Neuronal stem cell (in vitro differentiated cells): ENCODE measurements around the gene PATZ1.

Source experiments
- DNase-seq: peaks from one replicate; pipeline ENCODE4 v3.0.0-alpha.2; 2013; ENCODE audit warnings: low spot score
- H2AFZ ChIP-seq: one replicate; pipeline ENCODE4 v1.6.1; 2013; ENCODE audit warnings: mild to moderate bottlenecking, low read length, inconsistent platforms
- H2AK5ac ChIP-seq: 2 replicates; pipeline ENCODE4 v1.6.1; 2013; ENCODE audit warnings: low read depth, mild to moderate bottlenecking, inconsistent platforms, low read length, moderate library complexity, mixed read lengths
- H2BK120ac ChIP-seq: 2 replicates; pipeline ENCODE4 v1.6.1; 2013; ENCODE audit warnings: low read depth, mild to moderate bottlenecking, inconsistent platforms, low read length, moderate library complexity, mixed read lengths
- H2BK12ac ChIP-seq: one replicate; pipeline ENCODE4 v1.6.1; 2013; ENCODE audit warnings: low read length, inconsistent platforms
- H2BK15ac ChIP-seq: 2 replicates; pipeline ENCODE4 v1.6.1; 2013; ENCODE audit warnings: mild to moderate bottlenecking, low read length, inconsistent platforms, mixed read lengths
- H2BK5ac ChIP-seq: one replicate; pipeline ENCODE4 v1.6.1; 2013; ENCODE audit warnings: inconsistent platforms, mild to moderate bottlenecking, low read length, moderate library complexity
- H3K14ac ChIP-seq: one replicate; pipeline ENCODE4 v1.6.1; 2013; ENCODE audit warnings: low read length, inconsistent platforms
- H3K18ac ChIP-seq: 2 replicates; pipeline ENCODE4 v1.6.1; 2013; ENCODE audit warnings: low read length, inconsistent platforms
- H3K23ac ChIP-seq: 2 replicates; pipeline ENCODE4 v1.6.1; 2013; ENCODE audit warnings: low read depth, mild to moderate bottlenecking, mixed read lengths, low read length, inconsistent platforms; ENCODE audit not compliant: poor library complexity
- H3K27ac ChIP-seq: replicated peaks from 3 replicates; pipeline ENCODE4 v1.5.1; 2013; ENCODE audit warnings: low read length, inconsistent platforms
- H3K27me3 ChIP-seq, 3 experiments: 2 replicates each; pipeline ENCODE4 v1.6.1; 2013; ENCODE audit warnings: low read length in 3 of 3, mild to moderate bottlenecking in 2 of 3, inconsistent platforms in 1 of 3, low read depth in 1 of 3, mixed read lengths in 1 of 3, moderate library complexity in 1 of 3; ENCODE audit not compliant: control insufficient read depth in 3 of 3, insufficient read depth in 3 of 3
- H3K36me3 ChIP-seq, 2 donors: replicated peaks in 1 of 2; 2 replicates each; pipeline ENCODE4 v1.6.1; 2013; ENCODE audit warnings: low read length in 2 of 2; ENCODE audit not compliant: control insufficient read depth in 2 of 2, insufficient read depth in 2 of 2
- H3K4ac ChIP-seq: 2 replicates; pipeline ENCODE4 v1.6.1; 2013; ENCODE audit warnings: inconsistent platforms, mild to moderate bottlenecking, low read length, moderate library complexity
- H3K4me1 ChIP-seq, 2 donors: 1 replicate in 1 of 2; 2 replicates in 1 of 2; pipeline ENCODE4 v1.6.1; 2013; ENCODE audit warnings: low read length in 2 of 2, low read depth in 1 of 2; ENCODE audit not compliant: control insufficient read depth in 2 of 2, insufficient read depth in 1 of 2
- H3K4me2 ChIP-seq: one replicate; pipeline ENCODE4 v1.6.1; 2013; ENCODE audit warnings: mild to moderate bottlenecking, low read length, inconsistent platforms; ENCODE audit not compliant: insufficient read depth, poor library complexity, severe bottlenecking
- H3K4me3 ChIP-seq, 2 donors: 2 replicates each; pipeline ENCODE4 v1.5.1; 2013; ENCODE audit warnings: low read length in 2 of 2, mild to moderate bottlenecking in 2 of 2, inconsistent platforms in 1 of 2, moderate library complexity in 1 of 2
- H3K79me1 ChIP-seq: one replicate; pipeline ENCODE4 v1.6.1; 2013; ENCODE audit warnings: low read depth, mild to moderate bottlenecking, inconsistent platforms, low read length, moderate library complexity
- H3K9ac ChIP-seq: one replicate; pipeline ENCODE4 v1.6.1; 2013; ENCODE audit warnings: mild to moderate bottlenecking, low read depth, low read length, inconsistent platforms; ENCODE audit not compliant: poor library complexity
- H3K9me3 ChIP-seq, 2 donors: replicated peaks in 1 of 2; 2 replicates each; pipeline versions ENCODE3 to v1.6.1; 2013; ENCODE audit warnings: low read length in 2 of 2, mild to moderate bottlenecking in 2 of 2, inconsistent platforms in 1 of 2, low read depth in 1 of 2, mixed read lengths in 1 of 2, moderate library complexity in 1 of 2; ENCODE audit not compliant: control insufficient read depth in 2 of 2, insufficient read depth in 1 of 2
- H4K8ac ChIP-seq: one replicate; pipeline ENCODE4 v1.6.1; 2013; ENCODE audit warnings: low read depth, mild to moderate bottlenecking, inconsistent platforms, low read length, moderate library complexity
- H4K91ac ChIP-seq: one replicate; pipeline ENCODE4 v1.6.1; 2013; ENCODE audit warnings: low read length, low read depth, mild to moderate bottlenecking, inconsistent platforms; ENCODE audit not compliant: poor library complexity
- WGBS, 2 donors: extraction: QIAGEN DNeasy Blood & Tissue Kit; methylation state at CpG; one replicate each; pipeline ENCODE4 v1.1.7; 2013; ENCODE audit warnings: missing lambda C conversion rate in 2 of 2, mixed read lengths in 1 of 2; ENCODE audit not compliant: insufficient read length in 2 of 2, insufficient replicate concordance in 1 of 2; ENCODE audit errors: extremely low coverage in 2 of 2; 5-methylcytosine and 5-hydroxymethylcytosine counted together

PATZ1 gene

GRCh38 chr22:31361743-31362142 lies 15.6 kb upstream of the PATZ1 start:
- H3K4me3 ChIP-seq, result no peak overlapping the region
- H4K8ac ChIP-seq, result no peak overlapping the region
- no peaks in the 10 kb centered on the region for H3K79me1 ChIP-seq
- H3K4me2 ChIP-seq, result no peak overlapping the region
- no peaks in the 10 kb centered on the region for H3K36me3 ChIP-seq
- no peak overlapping the region for H3K23ac ChIP-seq
- H3K9me3 ChIP-seq, result no peaks in the 10 kb centered on the region
- H3K18ac ChIP-seq, result no peak overlapping the region
- H2BK15ac ChIP-seq, result no peak overlapping the region
- no peaks in the 10 kb centered on the region for H3K4me1 ChIP-seq
- H2BK12ac ChIP-seq, result no peak overlapping the region
- H3K4ac ChIP-seq, result no peak overlapping the region
- H3K14ac ChIP-seq, result no peak overlapping the region
- H2BK120ac ChIP-seq, result no peak overlapping the region
- no peak for DNase-seq
- no CpG with 5 or more reads among the region's 1 CpG for WGBS, 2 donors
- no peak overlapping the region for H2AFZ ChIP-seq
- no peak overlapping the region for H3K27ac ChIP-seq
- H2AK5ac ChIP-seq, result no peak overlapping the region
- no peak overlapping the region for H3K9ac ChIP-seq
- H3K27me3 ChIP-seq, result no peaks in the 10 kb centered on the region
- H4K91ac ChIP-seq, result no peak overlapping the region
- H2BK5ac ChIP-seq, result no peak overlapping the region

- H3K23ac ChIP-seq, result no peak overlapping the region
- H2BK15ac ChIP-seq, result no peak overlapping the region
- H3K4me3 ChIP-seq, result no peak overlapping the region
- H3K9me3 ChIP-seq, result no peaks in the 10 kb centered on the region
- no peak overlapping the region for H3K4me2 ChIP-seq
- no peak overlapping the region for H3K9ac ChIP-seq
- no peak overlapping the region for H3K4ac ChIP-seq
- no peak overlapping the region for H2BK12ac ChIP-seq
- no peak overlapping the region for H2BK120ac ChIP-seq
- no peak overlapping the region for H2AK5ac ChIP-seq
- H3K36me3 ChIP-seq, result no peaks in the 10 kb centered on the region
- no peaks in the 10 kb centered on the region for H3K79me1 ChIP-seq
- H3K14ac ChIP-seq, result no peak overlapping the region
- DNase-seq, result no peak
- no peaks in the 10 kb centered on the region for H3K27me3 ChIP-seq
- no peak overlapping the region for H3K27ac ChIP-seq
- H2BK5ac ChIP-seq, result no peak overlapping the region
- H3K18ac ChIP-seq, result no peak overlapping the region
- WGBS, 2 donors, result no CpG with 5 or more reads among the region's 1 CpG
- H2AFZ ChIP-seq, result no peak overlapping the region
- no peaks in the 10 kb centered on the region for H3K4me1 ChIP-seq
- H4K8ac ChIP-seq, result no peak overlapping the region
- H4K91ac ChIP-seq, result no peak overlapping the region
Observed at GRCh38 chr22:31360029-31360428, 13.9 kb upstream of the PATZ1 start.

- Histone ChIP-seq H2AFZ (no peak overlapping the region), H3K23ac (no peak overlapping the region), H2BK5ac (no peak overlapping the region), H3K4me1 (peaks cover 0 to 3% of the 10 kb centered on the region in 2 donors), H3K18ac (no peak overlapping the region), H3K36me3 (no peaks in the 10 kb centered on the region), H3K4me2 (no peak overlapping the region), H2BK120ac (no peak overlapping the region), H3K4ac (no peak overlapping the region), H3K14ac (no peak overlapping the region), H4K8ac (no peak overlapping the region), H2BK12ac (no peak overlapping the region), H3K27me3 (no peaks in the 10 kb centered on the region), H2BK15ac (no peak overlapping the region), H3K9ac (no peak overlapping the region), H3K9me3 (no peaks in the 10 kb centered on the region), H3K27ac (no peak overlapping the region), H2AK5ac (no peak overlapping the region), H4K91ac (no peak overlapping the region), H3K79me1 (no peaks in the 10 kb centered on the region), H3K4me3 (no peak overlapping the region)
- WGBS, 2 donors, result no CpG with 5 or more reads among the region's 5 CpGs
- DNase-seq, result no peak
Observed at GRCh38 chr22:31354515-31354914, 8.4 kb upstream of the PATZ1 start.

- H3K23ac ChIP-seq, result no peak overlapping the region
- no peak overlapping the region for H2BK120ac ChIP-seq
- no peak overlapping the region for H2BK12ac ChIP-seq
- peaks cover 2 to 8% of the 10 kb centered on the region in 2 donors for H3K4me1 ChIP-seq
- no peak overlapping the region for H4K8ac ChIP-seq
- H3K4ac ChIP-seq, result no peak overlapping the region
- no peak overlapping the region for H3K27ac ChIP-seq
- H3K18ac ChIP-seq, result no peak overlapping the region
- H3K36me3 ChIP-seq, result no peaks in the 10 kb centered on the region
- WGBS, 2 donors, result no CpG with 5 or more reads among the region's 8 CpGs
- H3K79me1 ChIP-seq, result peaks cover 3% of the 10 kb centered on the region
- no peaks in the 10 kb centered on the region for H3K9me3 ChIP-seq
- no peak overlapping the region for H2AFZ ChIP-seq
- H3K14ac ChIP-seq, result no peak overlapping the region
- no peak overlapping the region for H2BK5ac ChIP-seq
- H3K4me3 ChIP-seq, result no peak overlapping the region
- no peaks in the 10 kb centered on the region for H3K27me3 ChIP-seq
- no peak overlapping the region for H2BK15ac ChIP-seq
- H3K4me2 ChIP-seq, result no peak overlapping the region
- H3K9ac ChIP-seq, result no peak overlapping the region
- no peak overlapping the region for H4K91ac ChIP-seq
- H2AK5ac ChIP-seq, result no peak overlapping the region
- no peak for DNase-seq
Observed at GRCh38 chr22:31350410-31350863, 4.3 kb upstream of the PATZ1 start.
